Lung (tissue), 12 donors: ENCODE results near the gene SSH2. TPM values are rescaled to one million over a fixed set of nuclear protein-coding genes. Genes with fewer than 3 reads are reported as not detected.

Source experiments
- ATAC-seq: fragments of 200-7000 bp; cut with Tn5 transposase; one replicate; pipeline ENCODE4 v1.9.1; 2020; ENCODE audit warnings: moderate number of reproducible peaks; ENCODE audit not compliant: insufficient read depth, low FRiP score
- DNase-seq, 3 donors: peaks; one replicate each; pipeline ENCODE4 v3.0.0-alpha.2; 2013 to 2017
- H3K27ac ChIP-seq, 2 donors: one replicate each; pipeline ENCODE4 v1.5.1; 2013; ENCODE audit warnings: mild to moderate bottlenecking in 2 of 2, moderate library complexity in 2 of 2, control low read depth in 1 of 2, inconsistent platforms in 1 of 2, low read depth in 1 of 2, low read length in 1 of 2
- H3K27me3 ChIP-seq, 3 donors: one replicate each; pipeline ENCODE4 v1.5.1; 2013; ENCODE audit warnings: low read length in 2 of 3; ENCODE audit not compliant: control insufficient read depth in 3 of 3, insufficient read depth in 3 of 3
- H3K36me3 ChIP-seq, 4 donors: one replicate each; pipeline ENCODE4 v1.5.1; 2013; ENCODE audit warnings: low read length in 4 of 4, mild to moderate bottlenecking in 1 of 4, moderate library complexity in 1 of 4; ENCODE audit not compliant: control insufficient read depth in 4 of 4, insufficient read depth in 4 of 4
- H3K4me1 ChIP-seq, 5 donors: one replicate each; pipeline ENCODE4 v1.5.1; 2013; ENCODE audit warnings: low read length in 5 of 5, mild to moderate bottlenecking in 2 of 5, moderate library complexity in 1 of 5; ENCODE audit not compliant: control insufficient read depth in 5 of 5, insufficient read depth in 5 of 5
- H3K4me3 ChIP-seq: one replicate; pipeline ENCODE4 v1.5.1; 2013; ENCODE audit warnings: mild to moderate bottlenecking, control low read depth, moderate library complexity
- H3K9ac ChIP-seq, 2 donors: one replicate each; pipeline ENCODE4 v1.5.1; 2013; ENCODE audit warnings: low read length in 2 of 2, control low read depth in 1 of 2; ENCODE audit not compliant: insufficient read depth in 1 of 2
- H3K9me3 ChIP-seq, 4 donors: one replicate each; pipeline ENCODE4 v1.5.1; 2013; ENCODE audit warnings: low read length in 3 of 4, mild to moderate bottlenecking in 1 of 4, moderate library complexity in 1 of 4; ENCODE audit not compliant: control insufficient read depth in 4 of 4, insufficient read depth in 3 of 4
- CTCF ChIP-seq: IDR thresholded peaks from 2 replicates; pipeline ENCODE4 v1.5.1; 2012; ENCODE audit warnings: mild to moderate bottlenecking; ENCODE audit errors: control extremely low read depth, extremely low read depth
- WGBS, 2 donors: extraction: QIAGEN DNeasy Blood & Tissue Kit; methylation state at CpG; one replicate each; pipeline ENCODE4 v1.1.7; 2013; 5-methylcytosine and 5-hydroxymethylcytosine counted together
- polyA plus RNA-seq, 2 donors: library from polyadenylated mRNA; stranded (reverse); fragments of 200-250 nt; gene quantifications; one replicate each; pipeline ENCODE4 v1.2.1, GENCODE V29; 2013
- total RNA-seq, 2 donors: library from RNA; depleted of rRNA in 1 of 2; stranded (reverse); fragments of >200 nt in 1 of 2; gene quantifications; one replicate each; pipeline ENCODE4 v1.2.1, GENCODE V29; 2014 to 2021
- donor health status: control.
- donor health status: control.
- donor health status: Bipolar disorder and iron deficiency.
- donor health status: healthy.
- donor health status: DM: yes; HTN: yes; CAD: no.

Gene SSH2
- total and polyA plus RNA-seq, 4 donors = 23.4 to 69.4 (median 41.1) TPM

GRCh38 chr17:29742210-29742513, 187.9 kb downstream of the SSH2 start:
- ATAC-seq (no peak), DNase-seq (no peak)
- H3K9ac ChIP-seq = no peak overlapping the region
- WGBS, 2 donors = 56 to 62% methylated on average over 3 of the region's 3 CpGs
- H3K4me3 ChIP-seq = no peak overlapping the region
- H3K27ac ChIP-seq = no peak overlapping the region
- TF ChIP-seq CTCF = no peak
- H3K4me1 ChIP-seq = peaks cover 4 to 15% (median 8%) of the 10 kb centered on the region in 5 donors
- no peaks in the 10 kb centered on the region for H3K9me3 ChIP-seq
- H3K36me3 ChIP-seq = peaks cover 0 to 4% (median 0%) of the 10 kb centered on the region in 4 donors
- no peaks in the 10 kb centered on the region for H3K27me3 ChIP-seq

GRCh38 chr17:29740017-29740416, 190.0 kb downstream of the SSH2 start:
- Histone ChIP-seq H3K4me1 (peaks cover 6 to 14% (median 8%) of the 10 kb centered on the region in 5 donors), H3K27me3 (no peaks in the 10 kb centered on the region), H3K9me3 (no peaks in the 10 kb centered on the region), H3K4me3 (no peak overlapping the region), H3K36me3 (peaks cover 0 to 5% (median 0%) of the 10 kb centered on the region in 4 donors), H3K27ac (peak overlapping the region; percentile 48 to 67), H3K9ac (peak overlapping the region in 1 of 2 donors; percentile 17)
- WGBS, 2 donors = 66 to 79% methylated on average over 4 of the region's 4 CpGs
- TF ChIP-seq CTCF = no peak
- DNase-seq = no peak
- no peak for ATAC-seq

GRCh38 chr17:29734640-29735039, 195.4 kb downstream of the SSH2 start:
- no peaks in the 10 kb centered on the region for H3K9me3 ChIP-seq
- no peak for DNase-seq
- H3K36me3 ChIP-seq = peaks cover 0 to 1% (median 0%) of the 10 kb centered on the region in 4 donors
- TF ChIP-seq CTCF = no peak
- no peak overlapping the region for H3K9ac ChIP-seq
- no peaks in the 10 kb centered on the region for H3K27me3 ChIP-seq
- no peak for ATAC-seq
- no peak overlapping the region for H3K4me3 ChIP-seq
- no peak overlapping the region for H3K27ac ChIP-seq
- H3K4me1 ChIP-seq = peaks cover 4 to 24% (median 16%) of the 10 kb centered on the region in 5 donors

- H3K4me1 ChIP-seq = peaks cover 4 to 24% (median 16%) of the 10 kb centered on the region in 5 donors
- DNase-seq (peak in 1 of 3 donors; percentile 60), ATAC-seq (no peak)
- no peak overlapping the region for H3K9ac ChIP-seq
- 30 to 32% methylated on average over 2 of the region's 2 CpGs for WGBS, 2 donors
- no peak overlapping the region for H3K4me3 ChIP-seq
- peak overlapping the region in 1 of 2 donors; percentile 84 for H3K27ac ChIP-seq
- TF ChIP-seq CTCF = no peak
- H3K9me3 ChIP-seq = peaks cover 0 to 5% (median 0%) of the 10 kb centered on the region in 4 donors
- no peaks in the 10 kb centered on the region for H3K27me3 ChIP-seq
- H3K36me3 ChIP-seq = peaks cover 0 to 1% (median 0%) of the 10 kb centered on the region in 4 donors
These were observed 196.9 kb downstream of the SSH2 start for GRCh38 chr17:29733166-29733565.
